ENCODE results near the gene TMEM98. TPM values are rescaled to one million over a fixed set of nuclear protein-coding genes. Genes with fewer than 3 reads are reported as not detected.

The TMEM98 gene
- total RNA-seq, 1 donor from 2014 or later = 133 TPM

DNA sequence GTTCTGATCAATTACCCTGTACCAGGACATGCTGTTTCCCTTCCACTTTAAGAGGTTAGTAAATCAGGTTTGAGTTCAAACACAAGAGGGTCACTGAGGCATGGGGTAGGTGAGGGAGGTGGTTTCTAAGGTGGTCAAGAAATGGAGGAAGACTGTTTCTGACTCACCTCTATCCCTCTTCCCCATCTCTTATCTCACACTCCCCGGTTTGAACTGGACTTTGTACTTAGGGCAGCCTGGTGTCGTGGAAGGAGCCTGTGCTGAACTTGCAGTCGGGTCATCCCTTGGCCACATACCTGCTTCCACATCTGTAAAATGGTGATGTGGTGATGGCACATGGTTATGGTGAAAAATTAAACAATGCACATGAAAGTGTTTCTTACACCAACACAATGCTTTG, 17.2 kb upstream of the TMEM98 start:
- Mint-ChIP-seq H3K9me3 (no peaks in the 10 kb centered on the region), H3K27me3 (ENCODE audit: low read depth) (no peaks in the 10 kb centered on the region), H3K36me3 (ENCODE audit: low read depth) (no peaks in the 10 kb centered on the region), H3K4me3 (no peak overlapping the region), H3K27ac (ENCODE audit: unreplicated experiment) (no peak overlapping the region), H3K4me1 (peaks cover 8% of the 10 kb centered on the region)
- TF ChIP-seq, protein P1, sequence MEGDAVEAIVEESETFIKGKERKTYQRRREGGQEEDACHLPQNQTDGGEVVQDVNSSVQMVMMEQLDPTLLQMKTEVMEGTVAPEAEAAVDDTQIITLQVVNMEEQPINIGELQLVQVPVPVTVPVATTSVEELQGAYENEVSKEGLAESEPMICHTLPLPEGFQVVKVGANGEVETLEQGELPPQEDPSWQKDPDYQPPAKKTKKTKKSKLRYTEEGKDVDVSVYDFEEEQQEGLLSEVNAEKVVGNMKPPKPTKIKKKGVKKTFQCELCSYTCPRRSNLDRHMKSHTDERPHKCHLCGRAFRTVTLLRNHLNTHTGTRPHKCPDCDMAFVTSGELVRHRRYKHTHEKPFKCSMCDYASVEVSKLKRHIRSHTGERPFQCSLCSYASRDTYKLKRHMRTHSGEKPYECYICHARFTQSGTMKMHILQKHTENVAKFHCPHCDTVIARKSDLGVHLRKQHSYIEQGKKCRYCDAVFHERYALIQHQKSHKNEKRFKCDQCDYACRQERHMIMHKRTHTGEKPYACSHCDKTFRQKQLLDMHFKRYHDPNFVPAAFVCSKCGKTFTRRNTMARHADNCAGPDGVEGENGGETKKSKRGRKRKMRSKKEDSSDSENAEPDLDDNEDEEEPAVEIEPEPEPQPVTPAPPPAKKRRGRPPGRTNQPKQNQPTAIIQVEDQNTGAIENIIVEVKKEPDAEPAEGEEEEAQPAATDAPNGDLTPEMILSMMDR (conservative IDR thresholded peaks at IDR 0.05) = no peak
- DNase-seq (ENCODE audit: low read depth, low spot score) = no peak

DNA sequence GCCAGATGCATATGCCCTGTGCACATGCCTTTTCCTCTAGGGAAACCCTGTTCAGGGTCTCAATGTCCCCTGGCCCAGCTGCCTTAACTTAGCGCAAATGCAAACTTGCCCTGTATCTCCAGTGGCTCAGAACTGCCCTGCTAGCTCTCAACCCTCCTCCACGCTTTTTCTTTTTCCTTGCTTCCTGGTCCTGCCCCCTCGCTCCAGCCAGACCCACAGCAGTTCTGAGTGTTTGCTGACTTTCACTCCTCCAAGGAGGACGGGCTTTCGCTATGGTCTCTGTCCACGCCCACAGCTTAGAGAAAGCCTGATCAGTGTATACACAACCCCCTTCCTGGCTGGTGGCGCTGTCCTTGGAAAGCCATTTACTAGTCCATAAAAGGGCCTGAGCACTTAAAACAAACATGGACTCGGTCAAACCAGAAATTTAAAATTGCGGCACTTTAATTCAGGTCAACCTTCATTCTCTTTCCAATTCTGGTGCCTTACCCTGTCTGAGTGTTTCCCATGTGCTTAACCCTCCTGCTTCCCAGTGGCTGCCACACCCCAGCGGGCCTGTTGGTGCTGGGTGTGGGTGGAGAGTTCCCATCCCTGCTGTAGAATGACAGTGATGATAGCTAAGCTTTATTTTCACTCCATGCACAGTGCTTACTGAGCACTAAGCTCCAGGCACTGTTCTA, 15.6 kb upstream of the TMEM98 start:
- Mint-ChIP-seq H3K27me3 (ENCODE audit: low read depth) (no peaks in the 10 kb centered on the region), H3K4me3 (no peak overlapping the region), H3K9me3 (no peaks in the 10 kb centered on the region), H3K4me1 (peaks cover 8% of the 10 kb centered on the region), H3K36me3 (ENCODE audit: low read depth) (no peaks in the 10 kb centered on the region), H3K27ac (ENCODE audit: unreplicated experiment) (no peak overlapping the region)
- no peak for DNase-seq (ENCODE audit: low read depth, low spot score)
- TF ChIP-seq, protein P1 (conservative IDR thresholded peaks at IDR 0.05) = no peak

DNA sequence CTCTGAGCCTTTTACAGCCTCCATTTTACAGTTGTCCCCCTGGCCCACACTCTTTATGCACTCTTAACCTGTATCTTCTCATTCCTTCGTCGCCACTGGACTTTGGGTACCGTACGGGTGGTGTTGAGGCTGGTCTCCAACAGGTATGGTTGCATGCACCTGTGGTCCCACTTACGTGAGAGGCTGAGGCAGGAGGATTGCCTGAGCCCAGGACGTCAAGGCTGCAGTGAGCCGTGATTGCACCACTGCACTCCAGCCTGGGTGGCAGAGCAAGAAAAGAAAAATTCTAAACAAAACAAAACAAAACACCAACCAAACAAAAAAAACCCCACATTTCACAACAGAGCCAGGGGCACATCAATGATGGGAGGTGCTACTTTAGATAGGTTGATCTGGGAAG, 14.4 kb upstream of the TMEM98 start:
- H3K36me3 Mint-ChIP-seq (ENCODE audit: low read depth) = no peaks in the 10 kb centered on the region
- TF ChIP-seq, protein P1 (conservative IDR thresholded peaks at IDR 0.05) = no peak
- DNase-seq (ENCODE audit: low read depth, low spot score) = no peak

DNA sequence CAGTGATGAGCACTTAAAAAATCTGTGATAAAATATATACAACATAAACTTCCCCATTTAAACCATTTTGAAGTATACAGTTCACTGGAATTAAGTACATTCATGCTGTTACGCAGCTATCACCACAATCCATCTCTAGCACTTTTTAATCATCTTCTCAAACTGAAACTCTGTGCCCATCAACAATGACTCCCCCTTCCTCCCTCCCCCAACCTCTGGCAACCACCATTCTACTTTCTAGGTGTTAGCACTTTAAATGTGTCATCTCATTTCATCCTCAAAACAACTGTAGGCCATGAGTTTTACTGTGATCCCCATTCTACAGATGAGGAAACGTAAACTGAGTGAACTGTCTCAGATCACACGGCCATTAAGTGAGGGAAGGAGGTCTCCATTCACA, 13.8 kb upstream of the TMEM98 start:
- peaks cover 14% of the 10 kb centered on the region for H3K4me1 Mint-ChIP-seq
- DNase-seq (ENCODE audit: low read depth, low spot score) = no peak
- no peaks in the 10 kb centered on the region for H3K27me3 Mint-ChIP-seq (ENCODE audit: low read depth)
- TF ChIP-seq, protein P1 (conservative IDR thresholded peaks at IDR 0.05) = no peak
- no peak overlapping the region for H3K4me3 Mint-ChIP-seq
- no peaks in the 10 kb centered on the region for H3K9me3 Mint-ChIP-seq
- no peak overlapping the region for H3K27ac Mint-ChIP-seq (ENCODE audit: unreplicated experiment)
- no peaks in the 10 kb centered on the region for H3K36me3 Mint-ChIP-seq (ENCODE audit: low read depth)

More for the DNA sequence above, 14.4 kb upstream of the TMEM98 start:
- Mint-ChIP-seq H3K9me3 (no peaks in the 10 kb centered on the region), H3K4me1 (peaks cover 14% of the 10 kb centered on the region), H3K27ac (ENCODE audit: unreplicated experiment) (no peak overlapping the region), H3K27me3 (ENCODE audit: low read depth) (no peaks in the 10 kb centered on the region), H3K4me3 (no peak overlapping the region)

DNA sequence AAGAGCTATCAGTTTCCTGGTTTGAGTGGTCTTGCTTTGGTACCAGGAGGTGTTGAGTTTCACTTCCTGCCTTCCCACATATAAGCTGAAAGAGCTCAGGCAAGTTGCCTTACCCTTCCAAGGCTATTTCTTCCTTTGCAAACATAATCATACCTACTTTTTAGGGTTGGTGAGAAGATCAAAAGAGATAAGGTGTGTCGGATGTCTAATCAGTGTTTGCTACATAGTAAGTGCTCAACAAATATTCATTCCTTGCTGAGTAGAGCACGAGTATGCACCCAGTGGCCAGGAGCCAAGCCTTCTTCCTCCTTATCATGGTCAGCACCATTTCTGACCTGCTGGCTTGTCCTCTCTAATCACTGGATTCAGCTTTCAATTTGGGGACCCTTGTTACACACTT, 12.7 kb upstream of the TMEM98 start:
- Mint-ChIP-seq H3K27ac (ENCODE audit: unreplicated experiment) (no peak overlapping the region), H3K4me1 (peaks cover 14% of the 10 kb centered on the region), H3K4me3 (no peak overlapping the region), H3K9me3 (no peaks in the 10 kb centered on the region), H3K27me3 (ENCODE audit: low read depth) (no peaks in the 10 kb centered on the region), H3K36me3 (ENCODE audit: low read depth) (no peaks in the 10 kb centered on the region)
- no peak for DNase-seq (ENCODE audit: low read depth, low spot score)
- TF ChIP-seq, protein P1 (conservative IDR thresholded peaks at IDR 0.05) = no peak

All from neural crest cell (in vitro differentiated cells).